WI38 (cell line): ENCODE measurements around the gene FANCI.

ENCODE experiments used
- H3K4me3 ChIP-seq: 2 replicates; pipeline ENCODE4 v1.5.1; 2011; ENCODE audit warnings: low read depth, mild to moderate bottlenecking, control low read depth, low read length
- CTCF ChIP-seq: IDR thresholded peaks from 2 replicates; pipeline ENCODE4 v1.5.1; 2012; ENCODE audit warnings: low read depth, mild to moderate bottlenecking, control low read depth, low read length

The FANCI gene

GRCh38 chr15:89319678-89320077 is 75.9 kb downstream of the FANCI start:
- no peak for TF ChIP-seq CTCF

DNA sequence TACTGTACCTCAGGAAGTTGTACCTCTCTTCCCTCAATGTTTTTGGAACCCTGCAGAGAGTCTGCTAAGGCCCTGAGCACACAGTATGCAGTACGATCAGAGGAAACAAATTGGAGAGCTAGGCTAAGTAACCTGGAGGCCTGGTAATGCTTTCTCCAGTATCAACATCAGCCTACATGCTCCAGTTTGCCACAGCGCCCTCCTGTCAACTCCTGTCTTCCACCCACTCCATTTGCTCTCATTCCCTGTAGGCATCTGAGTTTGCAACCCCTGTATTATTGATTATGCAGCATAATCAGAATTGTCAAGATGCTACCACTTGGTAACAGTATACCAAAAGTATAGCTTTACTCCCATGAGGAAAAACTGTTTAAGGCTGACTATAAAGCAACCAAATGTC is 76.4 kb downstream of the FANCI start:
- no peak overlapping the region for H3K4me3 ChIP-seq
- no peak for TF ChIP-seq CTCF

More at GRCh38 chr15:89319678-89320077, 75.9 kb downstream of the FANCI start:
- no peak overlapping the region for H3K4me3 ChIP-seq

- TF ChIP-seq CTCF, result no peak
Measured at GRCh38 chr15:89321521-89322410, 78.0 kb downstream of the FANCI start.

GRCh38 chr15:89322822-89323221 is 79.0 kb downstream of the FANCI start:
- no peak for TF ChIP-seq CTCF
- H3K4me3 ChIP-seq, result no peak overlapping the region

More at GRCh38 chr15:89321521-89322410, 78.0 kb downstream of the FANCI start:
- no peak overlapping the region for H3K4me3 ChIP-seq

DNA sequence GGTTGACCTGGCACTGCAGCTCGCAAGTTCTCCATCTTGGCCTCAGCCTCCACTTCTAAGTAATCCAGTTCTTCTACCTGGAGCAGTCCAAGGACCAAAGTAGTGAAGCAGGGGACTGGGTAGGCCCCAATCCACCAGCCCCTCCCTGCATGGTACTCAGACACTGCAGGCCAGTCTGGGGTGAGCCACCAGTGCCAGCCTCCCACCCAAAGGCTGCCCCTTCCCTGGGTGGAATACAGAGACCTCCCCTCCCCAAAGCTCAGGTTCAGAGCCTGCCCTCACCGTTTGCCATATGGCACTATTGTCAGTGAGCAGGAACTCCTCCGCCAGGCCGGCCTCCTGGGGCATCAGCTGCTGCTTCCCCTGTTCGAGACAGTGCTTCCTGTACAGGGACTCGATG is 80.0 kb downstream of the FANCI start:
- H3K4me3 ChIP-seq, result no peak overlapping the region
- no peak for TF ChIP-seq CTCF

GRCh38 chr15:89325039-89325803 is 81.4 kb downstream of the FANCI start:
- no peak for TF ChIP-seq CTCF
- no peak overlapping the region for H3K4me3 ChIP-seq

- no peak overlapping the region for H3K4me3 ChIP-seq
Measured at GRCh38 chr15:89326316-89326715, 82.5 kb downstream of the FANCI start.

More at GRCh38 chr15:89326316-89326715, 82.5 kb downstream of the FANCI start:
- no peak for TF ChIP-seq CTCF
